ENCODE measurements around the gene RTN4IP1. TPM values are rescaled to one million over a fixed set of nuclear protein-coding genes. Genes with fewer than 3 reads are reported as not detected.
"Not testable (repeated sequence)": the region's sequence is repeated elsewhere in the genome, so short reads cannot be mapped to it uniquely, and the experiment has no call there.

Gene RTN4IP1
- polyA plus RNA-seq, 1 donor from 2014 or later, result 8.5 TPM

DNA sequence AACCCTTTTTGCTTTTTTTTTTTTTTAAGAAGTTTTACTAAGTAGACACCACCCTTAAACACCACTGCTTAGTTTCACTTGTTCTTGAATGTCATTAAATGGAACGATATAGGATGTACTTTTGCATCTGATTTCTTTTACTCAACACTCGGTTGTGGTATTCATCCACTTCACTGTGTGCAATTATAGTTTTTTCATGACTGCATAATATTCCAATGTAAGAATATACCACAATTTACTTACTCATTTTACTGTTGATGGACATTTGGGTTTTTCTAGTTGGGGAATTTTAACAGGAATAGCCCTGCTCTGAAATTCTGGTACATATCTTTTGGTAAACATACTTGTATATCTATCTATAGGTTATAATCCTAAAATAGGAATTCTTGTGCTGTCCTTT is 29.9 kb downstream of the RTN4IP1 start:
- no peaks in the 10 kb centered on the region for H3K36me3 ChIP-seq (ENCODE audit: insufficient read depth, low read length)
- no peak overlapping the region for H3K9ac ChIP-seq (ENCODE audit: low read length)
- no peaks in the 10 kb centered on the region for H3K79me2 ChIP-seq (replicated peaks; ENCODE audit: insufficient read depth, low read length)
- H3K27me3 ChIP-seq (ENCODE audit: insufficient read depth, low read depth, low read length), result no peaks in the 10 kb centered on the region
- H2AFZ ChIP-seq (ENCODE audit: low read depth, low read length), result no peak overlapping the region
- no peaks in the 10 kb centered on the region for H4K20me1 ChIP-seq (ENCODE audit: insufficient read depth)
- TF ChIP-seq, protein P1, sequence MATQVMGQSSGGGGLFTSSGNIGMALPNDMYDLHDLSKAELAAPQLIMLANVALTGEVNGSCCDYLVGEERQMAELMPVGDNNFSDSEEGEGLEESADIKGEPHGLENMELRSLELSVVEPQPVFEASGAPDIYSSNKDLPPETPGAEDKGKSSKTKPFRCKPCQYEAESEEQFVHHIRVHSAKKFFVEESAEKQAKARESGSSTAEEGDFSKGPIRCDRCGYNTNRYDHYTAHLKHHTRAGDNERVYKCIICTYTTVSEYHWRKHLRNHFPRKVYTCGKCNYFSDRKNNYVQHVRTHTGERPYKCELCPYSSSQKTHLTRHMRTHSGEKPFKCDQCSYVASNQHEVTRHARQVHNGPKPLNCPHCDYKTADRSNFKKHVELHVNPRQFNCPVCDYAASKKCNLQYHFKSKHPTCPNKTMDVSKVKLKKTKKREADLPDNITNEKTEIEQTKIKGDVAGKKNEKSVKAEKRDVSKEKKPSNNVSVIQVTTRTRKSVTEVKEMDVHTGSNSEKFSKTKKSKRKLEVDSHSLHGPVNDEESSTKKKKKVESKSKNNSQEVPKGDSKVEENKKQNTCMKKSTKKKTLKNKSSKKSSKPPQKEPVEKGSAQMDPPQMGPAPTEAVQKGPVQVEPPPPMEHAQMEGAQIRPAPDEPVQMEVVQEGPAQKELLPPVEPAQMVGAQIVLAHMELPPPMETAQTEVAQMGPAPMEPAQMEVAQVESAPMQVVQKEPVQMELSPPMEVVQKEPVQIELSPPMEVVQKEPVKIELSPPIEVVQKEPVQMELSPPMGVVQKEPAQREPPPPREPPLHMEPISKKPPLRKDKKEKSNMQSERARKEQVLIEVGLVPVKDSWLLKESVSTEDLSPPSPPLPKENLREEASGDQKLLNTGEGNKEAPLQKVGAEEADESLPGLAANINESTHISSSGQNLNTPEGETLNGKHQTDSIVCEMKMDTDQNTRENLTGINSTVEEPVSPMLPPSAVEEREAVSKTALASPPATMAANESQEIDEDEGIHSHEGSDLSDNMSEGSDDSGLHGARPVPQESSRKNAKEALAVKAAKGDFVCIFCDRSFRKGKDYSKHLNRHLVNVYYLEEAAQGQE (IDR thresholded peaks at IDR 0.05; ENCODE audit: borderline replicate concordance), result no peak
- TF ChIP-seq POLR2AphosphoS5 (IDR thresholded peaks at IDR 0.05), result no peak
- TF ChIP-seq, protein P2, sequence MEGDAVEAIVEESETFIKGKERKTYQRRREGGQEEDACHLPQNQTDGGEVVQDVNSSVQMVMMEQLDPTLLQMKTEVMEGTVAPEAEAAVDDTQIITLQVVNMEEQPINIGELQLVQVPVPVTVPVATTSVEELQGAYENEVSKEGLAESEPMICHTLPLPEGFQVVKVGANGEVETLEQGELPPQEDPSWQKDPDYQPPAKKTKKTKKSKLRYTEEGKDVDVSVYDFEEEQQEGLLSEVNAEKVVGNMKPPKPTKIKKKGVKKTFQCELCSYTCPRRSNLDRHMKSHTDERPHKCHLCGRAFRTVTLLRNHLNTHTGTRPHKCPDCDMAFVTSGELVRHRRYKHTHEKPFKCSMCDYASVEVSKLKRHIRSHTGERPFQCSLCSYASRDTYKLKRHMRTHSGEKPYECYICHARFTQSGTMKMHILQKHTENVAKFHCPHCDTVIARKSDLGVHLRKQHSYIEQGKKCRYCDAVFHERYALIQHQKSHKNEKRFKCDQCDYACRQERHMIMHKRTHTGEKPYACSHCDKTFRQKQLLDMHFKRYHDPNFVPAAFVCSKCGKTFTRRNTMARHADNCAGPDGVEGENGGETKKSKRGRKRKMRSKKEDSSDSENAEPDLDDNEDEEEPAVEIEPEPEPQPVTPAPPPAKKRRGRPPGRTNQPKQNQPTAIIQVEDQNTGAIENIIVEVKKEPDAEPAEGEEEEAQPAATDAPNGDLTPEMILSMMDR (IDR thresholded peaks at IDR 0.05; ENCODE audit: poor library complexity, severe bottlenecking), result no peak
- TF ChIP-seq EP300 (conservative IDR thresholded peaks at IDR 0.05; ENCODE audit: poor library complexity, severe bottlenecking), result no peak
- TF ChIP-seq SMC3 (conservative IDR thresholded peaks at IDR 0.05; ENCODE audit: poor library complexity), result no peak
- TF ChIP-seq TAF1 (IDR thresholded peaks at IDR 0.05; ENCODE audit: low read depth), result no peak
- no peak overlapping the region for H3K27ac ChIP-seq (ENCODE audit: low read length)
- no peaks in the 10 kb centered on the region for H3K9me3 ChIP-seq (ENCODE audit: low read length)
- no peak overlapping the region for H3K4me3 ChIP-seq (ENCODE audit: low read length)
- H3F3A ChIP-seq (ENCODE audit: insufficient read depth, low read length, poor library complexity, severe bottlenecking), result no peaks in the 10 kb centered on the region
- H3K4me2 ChIP-seq (ENCODE audit: low read length), result no peak overlapping the region
- H3K9me2 ChIP-seq (ENCODE audit: insufficient read depth, low read length), result no peaks in the 10 kb centered on the region

DNA sequence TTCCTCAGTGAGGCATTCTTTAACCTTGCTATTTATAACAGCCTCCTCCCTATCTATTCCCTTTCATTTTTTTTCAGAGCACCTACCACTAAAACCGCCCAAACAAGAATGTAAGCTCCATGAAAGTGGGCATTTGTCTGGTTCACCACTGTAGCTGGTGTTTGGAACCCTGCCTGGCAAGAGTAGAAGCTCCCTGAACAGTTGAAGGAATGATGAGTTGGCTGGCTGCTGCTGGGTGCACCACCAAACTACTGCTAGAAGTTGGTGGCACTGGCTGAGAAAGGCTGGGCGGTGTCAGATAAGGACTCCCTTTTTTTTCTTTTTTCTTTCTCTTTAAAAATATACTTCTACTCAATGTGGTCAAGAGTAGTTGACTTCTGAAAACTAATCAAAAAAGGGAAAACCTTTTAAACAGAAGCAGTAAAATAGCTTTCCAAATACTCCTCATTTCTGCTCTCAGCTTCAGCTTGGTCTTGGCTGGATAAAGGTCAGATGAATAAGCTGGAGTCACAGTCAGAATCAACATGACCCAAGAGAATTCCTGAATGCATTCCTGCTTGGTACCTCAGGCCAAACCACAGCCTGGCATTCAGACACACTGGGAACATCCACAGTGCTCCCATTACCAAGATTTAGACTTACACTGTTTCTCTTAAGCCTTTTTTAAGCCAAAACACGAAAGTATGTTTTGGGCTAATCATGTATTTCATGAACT is 38.0 kb downstream of the RTN4IP1 start:
- no peaks in the 10 kb centered on the region for H3F3A ChIP-seq (ENCODE audit: insufficient read depth, low read length, poor library complexity, severe bottlenecking)
- H3K9me2 ChIP-seq (ENCODE audit: insufficient read depth, low read length), result no peaks in the 10 kb centered on the region
- H4K20me1 ChIP-seq (ENCODE audit: insufficient read depth), result no peaks in the 10 kb centered on the region
- no peaks in the 10 kb centered on the region for H3K36me3 ChIP-seq (ENCODE audit: insufficient read depth, low read length)
- no peaks in the 10 kb centered on the region for H3K9me3 ChIP-seq (ENCODE audit: low read length)
- H3K79me2 ChIP-seq (replicated peaks; ENCODE audit: insufficient read depth, low read length), result no peaks in the 10 kb centered on the region
- H3K27me3 ChIP-seq (ENCODE audit: insufficient read depth, low read depth, low read length), result no peaks in the 10 kb centered on the region
- H3K9ac ChIP-seq (ENCODE audit: low read length), result no peak overlapping the region
- H3K4me2 ChIP-seq (ENCODE audit: low read length), result no peak overlapping the region
- TF ChIP-seq EZH2 (IDR thresholded peaks at IDR 0.05; ENCODE audit: borderline replicate concordance, insufficient read depth, low read length, poor library complexity, severe bottlenecking), result no peak
- TF ChIP-seq EP300 (conservative IDR thresholded peaks at IDR 0.05; ENCODE audit: poor library complexity, severe bottlenecking), result no peak
- no peak for TF ChIP-seq TAF1 (IDR thresholded peaks at IDR 0.05; ENCODE audit: low read depth)
- H3K27ac ChIP-seq (ENCODE audit: low read length), result no peak overlapping the region
- no peak overlapping the region for H3K4me3 ChIP-seq (ENCODE audit: low read length)
- no peak overlapping the region for H2AFZ ChIP-seq (ENCODE audit: low read depth, low read length)

DNA sequence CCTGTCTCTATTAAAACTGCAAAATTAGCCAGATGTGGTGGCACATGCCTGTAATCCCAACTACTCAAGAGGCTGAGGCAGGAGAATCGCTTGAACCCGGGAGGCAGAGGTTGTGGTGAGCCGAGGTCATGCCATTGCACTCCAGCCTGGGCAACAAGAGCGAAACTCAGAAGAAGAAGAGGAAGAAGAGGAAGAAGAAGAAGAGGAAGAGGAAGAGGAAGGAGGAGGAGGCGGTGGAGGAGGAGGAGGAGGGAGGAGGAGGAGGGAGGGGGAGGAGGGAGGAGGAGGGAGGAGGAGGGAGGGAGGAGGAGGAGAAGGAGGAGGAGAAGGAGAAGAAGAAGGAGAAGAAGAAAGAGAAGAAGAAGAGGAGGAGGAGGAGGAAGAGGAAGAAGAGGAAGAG is 40.4 kb downstream of the RTN4IP1 start:
- H3K36me3 ChIP-seq (ENCODE audit: insufficient read depth, low read length); H3K4me2 ChIP-seq (ENCODE audit: low read length); H3K27me3 ChIP-seq (ENCODE audit: insufficient read depth, low read depth, low read length); H3K9me3 ChIP-seq (ENCODE audit: low read length); H3K9ac ChIP-seq (ENCODE audit: low read length); H3K79me2 ChIP-seq (replicated peaks; ENCODE audit: insufficient read depth, low read length); H3K4me3 ChIP-seq (ENCODE audit: low read length); H4K20me1 ChIP-seq (ENCODE audit: insufficient read depth); H2AFZ ChIP-seq (ENCODE audit: low read depth, low read length); H3F3A ChIP-seq (ENCODE audit: insufficient read depth, low read length, poor library complexity, severe bottlenecking); H3K9me2 ChIP-seq (ENCODE audit: insufficient read depth, low read length); H3K27ac ChIP-seq (ENCODE audit: low read length): not testable (repeated sequence)
